DND-41 (cell line): ENCODE results near the gene CPNE9.

ENCODE experiments used
- EZH2 ChIP-seq: IDR thresholded peaks from 3 replicates; pipeline ENCODE4 v1.6.1; 2012; ENCODE audit warnings: borderline replicate concordance, low read depth, mild to moderate bottlenecking, moderate library complexity, low read length, inconsistent platforms; ENCODE audit not compliant: severe bottlenecking
- TF ChIP-seq, protein P1 (sequence below): IDR thresholded peaks from 2 replicates; pipeline ENCODE4 v1.5.1; 2012; ENCODE audit warnings: borderline replicate concordance, low read length, moderate library complexity, mild to moderate bottlenecking; ENCODE audit not compliant: poor library complexity, severe bottlenecking; ENCODE audit errors: extremely low read depth

DNA sequence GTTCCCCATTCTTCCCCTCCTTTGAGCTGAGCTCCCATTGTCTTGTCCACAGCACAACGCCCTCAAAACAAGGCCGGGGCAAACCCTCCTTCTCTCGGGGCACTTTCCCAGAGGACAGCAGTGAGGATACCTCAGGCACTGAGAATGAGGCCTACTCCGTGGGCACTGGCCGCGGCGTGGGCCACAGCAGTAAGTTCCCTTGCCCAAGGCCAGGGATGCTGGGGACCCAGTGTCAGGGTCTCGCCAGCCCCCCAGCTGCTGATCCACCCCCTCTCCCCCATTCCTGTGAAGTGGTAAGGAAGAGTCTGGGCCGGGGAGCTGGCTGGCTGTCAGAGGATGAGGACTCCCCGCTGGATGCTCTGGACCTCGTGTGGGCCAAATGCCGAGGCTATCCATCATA is 41.9 kb downstream of the CPNE9 start:
- TF ChIP-seq, protein P1, sequence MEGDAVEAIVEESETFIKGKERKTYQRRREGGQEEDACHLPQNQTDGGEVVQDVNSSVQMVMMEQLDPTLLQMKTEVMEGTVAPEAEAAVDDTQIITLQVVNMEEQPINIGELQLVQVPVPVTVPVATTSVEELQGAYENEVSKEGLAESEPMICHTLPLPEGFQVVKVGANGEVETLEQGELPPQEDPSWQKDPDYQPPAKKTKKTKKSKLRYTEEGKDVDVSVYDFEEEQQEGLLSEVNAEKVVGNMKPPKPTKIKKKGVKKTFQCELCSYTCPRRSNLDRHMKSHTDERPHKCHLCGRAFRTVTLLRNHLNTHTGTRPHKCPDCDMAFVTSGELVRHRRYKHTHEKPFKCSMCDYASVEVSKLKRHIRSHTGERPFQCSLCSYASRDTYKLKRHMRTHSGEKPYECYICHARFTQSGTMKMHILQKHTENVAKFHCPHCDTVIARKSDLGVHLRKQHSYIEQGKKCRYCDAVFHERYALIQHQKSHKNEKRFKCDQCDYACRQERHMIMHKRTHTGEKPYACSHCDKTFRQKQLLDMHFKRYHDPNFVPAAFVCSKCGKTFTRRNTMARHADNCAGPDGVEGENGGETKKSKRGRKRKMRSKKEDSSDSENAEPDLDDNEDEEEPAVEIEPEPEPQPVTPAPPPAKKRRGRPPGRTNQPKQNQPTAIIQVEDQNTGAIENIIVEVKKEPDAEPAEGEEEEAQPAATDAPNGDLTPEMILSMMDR: no peak
- no peak for TF ChIP-seq EZH2
